ENCODE results near the gene COL24A1.
"Not testable (repeated sequence)": the region's sequence is repeated elsewhere in the genome, so short reads cannot be mapped to it uniquely, and the experiment has no call there.

Gene COL24A1

GRCh38 chr1:85798419-85798818, 358.2 kb downstream of the COL24A1 start:
- no peak for DNase-seq

- DNase-seq: not testable (repeated sequence)
Observed at GRCh38 chr1:85777021-85777420, 379.6 kb downstream of the COL24A1 start.

GRCh38 chr1:85762804-85763203, 393.8 kb downstream of the COL24A1 start:
- DNase-seq: no peak

- no peak for DNase-seq
Observed at GRCh38 chr1:85756864-85757263, 399.7 kb downstream of the COL24A1 start.

GRCh38 chr1:85748120-85748519, 408.5 kb downstream of the COL24A1 start:
- DNase-seq: no peak

GRCh38 chr1:85746777-85747176, 409.8 kb downstream of the COL24A1 start:
- no peak for DNase-seq

- DNase-seq: no peak
Observed at GRCh38 chr1:85743814-85744213, 412.8 kb downstream of the COL24A1 start.

- DNase-seq: no peak
Observed at GRCh38 chr1:85734931-85735330, 421.6 kb downstream of the COL24A1 start.

- DNase-seq: no peak
Observed at GRCh38 chr1:85718678-85719340, 437.8 kb downstream of the COL24A1 start.

GRCh38 chr1:85714418-85715114, 442.0 kb downstream of the COL24A1 start:
- not testable (repeated sequence) for DNase-seq

- no peak for DNase-seq
Observed at GRCh38 chr1:85708829-85709227, 447.7 kb downstream of the COL24A1 start.

- DNase-seq: peak; percentile 90 to 92
Observed at GRCh38 chr1:85707990-85708828, 448.4 kb downstream of the COL24A1 start, which contains the start of gene ZNHIT6. ZNHIT6 (minus strand) TSS chr1:85708433; CDS start chr1:85708284, 149 bp downstream.

- peak in 1 of 2 donors; percentile 16 for DNase-seq
Observed at GRCh38 chr1:85707267-85707989, 449.1 kb downstream of the COL24A1 start.

GRCh38 chr1:85705940-85706339, 450.6 kb downstream of the COL24A1 start:
- DNase-seq: no peak

- no peak for DNase-seq
Observed at GRCh38 chr1:85700422-85700821, 456.1 kb downstream of the COL24A1 start.

- no peak for DNase-seq
Observed at GRCh38 chr1:85697895-85698294, 458.7 kb downstream of the COL24A1 start.

- no peak for DNase-seq
Observed at GRCh38 chr1:85692730-85693314, 463.8 kb downstream of the COL24A1 start.

GRCh38 chr1:85689775-85690404, 466.7 kb downstream of the COL24A1 start:
- DNase-seq: no peak

GRCh38 chr1:85683292-85684025, 473.1 kb downstream of the COL24A1 start:
- DNase-seq: no peak

- no peak for DNase-seq
Observed at GRCh38 chr1:85681087-85681486, 475.5 kb downstream of the COL24A1 start.

Measured in CD4-positive, alpha-beta T cell treated with Interferon alpha-2 for 1 hour (primary cell).